Putamen (tissue), 1 donor: ENCODE measurements around the gene IGF2R.
"Not testable (repeated sequence)": the region's sequence is repeated elsewhere in the genome, so short reads cannot be mapped to it uniquely, and the experiment has no call there.

Source experiments
- DNase-seq: peaks from one replicate; pipeline ENCODE4 v3.0.0-alpha.2; 2016; ENCODE audit warnings: low spot score

The IGF2R gene

GRCh38 chr6:160127270-160128124 is 158.6 kb downstream of the IGF2R start:
- DNase-seq, result no peak

- DNase-seq, result no peak
Observed at GRCh38 chr6:160128125-160128683, 159.3 kb downstream of the IGF2R start.

- no peak for DNase-seq
Observed at GRCh38 chr6:160128879-160129516, 160.1 kb downstream of the IGF2R start.

- DNase-seq, result no peak
Observed at GRCh38 chr6:160129881-160130615, 161.2 kb downstream of the IGF2R start.

GRCh38 chr6:160130729-160131484 is 162.0 kb downstream of the IGF2R start:
- DNase-seq, result no peak

- DNase-seq, result no peak
Observed at GRCh38 chr6:160131636-160132296, 162.9 kb downstream of the IGF2R start.

- no peak for DNase-seq
Observed at GRCh38 chr6:160132297-160132637, 163.4 kb downstream of the IGF2R start.

GRCh38 chr6:160132776-160133338 is 164.0 kb downstream of the IGF2R start:
- DNase-seq, result no peak

- no peak for DNase-seq
Observed at GRCh38 chr6:160133441-160134336, 164.8 kb downstream of the IGF2R start.

- DNase-seq, result not testable (repeated sequence)
Observed at GRCh38 chr6:160134337-160134751, 165.5 kb downstream of the IGF2R start.

- DNase-seq, result no peak
Observed at GRCh38 chr6:160134779-160135547, 166.1 kb downstream of the IGF2R start.

GRCh38 chr6:160135907-160136655 is 167.2 kb downstream of the IGF2R start:
- no peak for DNase-seq

GRCh38 chr6:160137130-160137988 is 168.5 kb downstream of the IGF2R start:
- DNase-seq, result no peak

- peak; percentile 10 for DNase-seq
Observed at GRCh38 chr6:160137989-160138835, 169.3 kb downstream of the IGF2R start.

- DNase-seq, result no peak
Observed at GRCh38 chr6:160138839-160139419, 170.0 kb downstream of the IGF2R start.

- no peak for DNase-seq
Observed at GRCh38 chr6:160139420-160139851, 170.6 kb downstream of the IGF2R start.
